MCF 10A (cell line): ENCODE data around the gene GPR135. TPM values are rescaled to one million over a fixed set of nuclear protein-coding genes. Genes with fewer than 3 reads are reported as not detected.

Source experiments
- BruUV-seq: library from RNA; stranded (reverse); fragments of 400-500 nt; replicated peaks from 2 replicates; lab custom pipeline; 2021; lab: Mats Ljungman, UMichigan
- CTCF ChIA-PET: fragments of 300-600 bp; sonication (Branson Sonifier 250); formaldehyde crosslinking; extraction: SDS; loops from one replicate; lab custom pipeline; 2021; ENCODE audit warnings: antibody characterized with exemption, inconsistent platforms; lab: Yijun Ruan, JAX
- POLR2A ChIA-PET: fragments of 300-600, 350-650 bp; sonication (Branson Sonifier 250); formaldehyde crosslinking; extraction: SDS; loops from one replicate; lab custom pipeline; 2020; ENCODE audit warnings: antibody characterized with exemption, inconsistent platforms; lab: Yijun Ruan, JAX
- DNase-seq: peaks from one replicate; pipeline ENCODE4 v3.0.0-alpha.2; 2018; ENCODE audit not compliant: unreplicated experiment
- H3K27ac Mint-ChIP-seq: one replicate; pipeline ENCODE4 v1.8.0; 2022; ENCODE audit warnings: mild to moderate bottlenecking, low read depth, mixed read lengths; ENCODE audit not compliant: unreplicated experiment
- H3K27me3 Mint-ChIP-seq: one replicate; pipeline ENCODE4 v1.8.0; 2022; ENCODE audit warnings: mixed read lengths; ENCODE audit not compliant: insufficient read depth, unreplicated experiment
- H3K36me3 Mint-ChIP-seq: one replicate; pipeline ENCODE4 v1.8.0; 2022; ENCODE audit warnings: mild to moderate bottlenecking, moderate library complexity, mixed read lengths; ENCODE audit not compliant: insufficient read depth, unreplicated experiment
- H3K4me1 Mint-ChIP-seq: one replicate; pipeline ENCODE4 v1.8.0; 2022; ENCODE audit warnings: mixed read lengths; ENCODE audit not compliant: insufficient read depth, unreplicated experiment
- H3K4me3 Mint-ChIP-seq: one replicate; pipeline ENCODE4 v1.8.0; 2022; ENCODE audit warnings: mild to moderate bottlenecking, moderate library complexity, mixed read lengths; ENCODE audit not compliant: unreplicated experiment
- H3K9me3 Mint-ChIP-seq: one replicate; pipeline ENCODE4 v1.8.0; 2022; ENCODE audit warnings: mixed read lengths; ENCODE audit not compliant: unreplicated experiment
- CTCF ChIP-seq: fragments of 200-600 bp; IDR thresholded peaks from one replicate; pipeline ENCODE4 v1.8.0; 2022; ENCODE audit warnings: antibody characterized with exemption, mild to moderate bottlenecking; ENCODE audit not compliant: unreplicated experiment
- intact Hi-C: fragments of 100-400 bp; cut with micrococcal nuclease; formaldehyde crosslinking; loops from 2 replicates; pipeline ENCODE4 v1.14.1; 2022
- total RNA-seq: library from RNA; stranded (reverse); gene quantifications from 2 replicates; pipeline ENCODE4 v1.2.3, GENCODE V29; 2022

GPR135 gene
- total RNA-seq, 1 experiment from 2014 or later: 7.6 TPM

DNA sequence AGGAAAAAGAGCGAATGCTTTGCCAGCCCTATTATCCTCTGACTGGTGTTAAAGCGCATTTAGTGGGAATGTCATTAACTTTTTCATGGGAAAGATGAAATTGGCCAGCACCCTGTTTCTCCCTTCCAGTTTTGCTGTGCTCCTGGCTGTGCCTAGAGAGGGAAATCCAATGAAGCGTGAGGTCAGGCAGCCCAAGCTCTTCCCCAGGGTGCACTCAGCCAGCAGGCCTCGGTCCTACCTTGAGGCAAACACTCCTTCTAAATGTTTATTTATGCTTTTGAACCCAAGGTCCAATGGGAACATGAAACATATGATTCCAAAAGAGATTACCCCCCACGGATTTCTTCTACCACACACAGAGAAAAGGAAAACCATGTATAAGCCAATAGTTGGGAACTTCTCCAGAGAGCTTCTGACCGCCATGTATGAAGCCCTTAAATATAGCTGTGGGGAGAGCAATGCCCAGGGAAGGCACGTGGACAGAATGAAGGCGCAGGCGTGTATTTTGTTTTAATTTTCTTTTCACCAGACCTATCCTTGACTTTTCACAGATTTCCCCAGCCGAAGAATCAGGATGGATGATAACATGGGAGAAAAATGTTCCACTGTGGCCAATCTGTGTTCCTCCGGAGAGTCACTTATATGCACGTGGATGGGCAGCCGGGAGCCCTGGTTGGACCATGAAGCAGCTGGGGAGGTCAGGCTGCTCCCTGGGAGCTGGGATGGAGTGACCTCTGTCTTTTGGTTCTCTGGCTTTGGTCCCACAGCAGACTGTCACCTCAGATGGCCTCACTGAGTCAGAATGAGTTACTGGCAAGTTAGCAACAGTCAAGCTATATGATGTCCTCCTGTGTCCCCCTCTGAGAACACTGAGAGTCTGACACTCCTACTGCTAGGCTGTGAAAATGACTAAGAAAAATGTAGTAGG, 37.3 kb downstream of the GPR135 start:
- intact Hi-C loops: no loop called here
- BruUV-seq: no TSS peak
- Mint-ChIP-seq H3K4me1 (peaks cover 6% of the 10 kb centered on the region), H3K27me3 (no peaks in the 10 kb centered on the region), H3K27ac (no peak overlapping the region), H3K36me3 (peaks cover 11% of the 10 kb centered on the region), H3K4me3 (no peak overlapping the region), H3K9me3 (no peaks in the 10 kb centered on the region)
- CTCF ChIA-PET: interaction anchor here (0.7 to 1.7 kb wide), 8 partner anchors 16 to 294 kb away, joined by 3 to 9 read pairs (median 4); no protein-coding TSS in a partner anchor
- DNase-seq: no peak
- TF ChIP-seq CTCF: no peak
- POLR2A ChIA-PET: interaction anchor here (0.7 to 1.4 kb wide), 2 partner anchors 26 to 238 kb away, joined by 3 read pairs; no protein-coding TSS in a partner anchor

GRCh38 chr14:59425322-59425935, 39.8 kb downstream of the GPR135 start:
- no TSS peak for BruUV-seq
- Mint-ChIP-seq H3K27ac (no peak overlapping the region), H3K9me3 (no peaks in the 10 kb centered on the region), H3K4me3 (no peak overlapping the region), H3K27me3 (no peaks in the 10 kb centered on the region), H3K36me3 (peaks cover 6% of the 10 kb centered on the region), H3K4me1 (no peaks in the 10 kb centered on the region)
- no peak for DNase-seq
- ChIA-PET CTCF (interaction anchor here (0.6 to 1.0 kb wide), 6 partner anchors 12 to 301 kb away, joined by 3 to 4 read pairs (median 3); no protein-coding TSS in a partner anchor), POLR2A (no interaction called here)
- no peak for TF ChIP-seq CTCF
- intact Hi-C loops: no loop called here

GRCh38 chr14:59424341-59425071, 40.7 kb downstream of the GPR135 start:
- H3K27me3 Mint-ChIP-seq: no peaks in the 10 kb centered on the region
- no peak overlapping the region for H3K27ac Mint-ChIP-seq
- no TSS peak for BruUV-seq
- H3K36me3 Mint-ChIP-seq: peaks cover 6% of the 10 kb centered on the region
- no peak overlapping the region for H3K4me3 Mint-ChIP-seq
- H3K4me1 Mint-ChIP-seq: no peaks in the 10 kb centered on the region
- ChIA-PET POLR2A (interaction anchor here (1.9 kb wide), 1 partner anchor 17 kb away, joined by 4 read pairs; no protein-coding TSS in a partner anchor), CTCF (interaction anchor here (0.6 to 1.0 kb wide), 4 partner anchors 13 to 300 kb away, joined by 3 to 4 read pairs (median 4); no protein-coding TSS in a partner anchor)
- H3K9me3 Mint-ChIP-seq: no peaks in the 10 kb centered on the region
- intact Hi-C loops: loop anchor here (5.0 kb wide), 1 partner anchor 237 kb away; the partner anchor contains the start of gene DAAM1
- TF ChIP-seq CTCF: no peak
- no peak for DNase-seq
